NB4 (cell line): Measurements from ENCODE around the gene CUL4A.

Experiments used
- CTCF ChIP-seq: IDR thresholded peaks from one replicate; pipeline ENCODE4 v1.5.1; 2012; ENCODE audit warnings: low read depth, low read length
- MAX ChIP-seq: IDR thresholded peaks from 2 replicates; pipeline ENCODE4 v1.6.1; 2011; ENCODE audit warnings: low read depth, low read length
- MYC ChIP-seq: IDR thresholded peaks from 2 replicates; pipeline ENCODE4 v1.6.1; 2011; ENCODE audit warnings: low read depth, low read length
- POLR2A ChIP-seq: IDR thresholded peaks from 2 replicates; pipeline ENCODE4 v1.6.1; 2011; ENCODE audit warnings: mild to moderate bottlenecking; ENCODE audit not compliant: insufficient read length; ENCODE audit errors: extremely low read depth

DNA sequence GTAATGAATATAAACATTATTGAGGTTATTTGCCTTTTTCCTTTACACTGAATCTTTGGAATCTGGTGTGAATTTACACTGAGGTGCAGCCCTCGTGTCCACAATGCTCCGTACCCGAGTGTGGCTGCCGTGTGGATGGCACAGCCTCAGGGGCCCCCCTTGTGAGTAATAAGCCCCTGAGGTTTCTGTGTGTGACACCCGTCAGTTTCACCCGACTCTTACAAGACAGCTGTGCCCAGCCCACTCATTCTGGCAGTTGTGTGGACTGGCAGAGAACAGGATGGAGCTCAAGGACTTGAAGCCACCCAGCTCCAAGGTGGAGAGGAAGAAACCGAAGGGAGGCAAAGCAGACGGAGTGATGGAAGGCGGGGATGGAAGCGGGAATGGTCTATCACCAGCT is 43.1 kb upstream of the CUL4A start:
- TF ChIP-seq CTCF (no peak), MYC (no peak), POLR2A (no peak), MAX (no peak)
